Measurements from ENCODE around the gene DCLRE1A. TPM values are rescaled to one million over a fixed set of nuclear protein-coding genes. Genes with fewer than 3 reads are reported as not detected.

Gene DCLRE1A
- total RNA-seq, 4 donors from 2014 or later, result 2.4 to 4.4 (median 3.1) TPM

GRCh38 chr10:113846036-113846435, 7.8 kb downstream of the DCLRE1A start:
- no peak for TF ChIP-seq CTCF (IDR thresholded peaks at IDR 0.05; ENCODE audit: low read depth)

- TF ChIP-seq CTCF (IDR thresholded peaks at IDR 0.05; ENCODE audit: low read depth), result no peak
Observed at GRCh38 chr10:113843972-113844485, 9.9 kb downstream of the DCLRE1A start.

GRCh38 chr10:113842171-113842570, 11.7 kb downstream of the DCLRE1A start:
- no peak for TF ChIP-seq CTCF (IDR thresholded peaks at IDR 0.05; ENCODE audit: low read depth)

GRCh38 chr10:113825791-113826190, 28.1 kb downstream of the DCLRE1A start:
- TF ChIP-seq CTCF (IDR thresholded peaks at IDR 0.05; ENCODE audit: low read depth), result no peak

- no peak for TF ChIP-seq CTCF (IDR thresholded peaks at IDR 0.05; ENCODE audit: low read depth)
Observed at GRCh38 chr10:113823389-113823788, 30.5 kb downstream of the DCLRE1A start.

GRCh38 chr10:113822174-113822573, 31.7 kb downstream of the DCLRE1A start:
- TF ChIP-seq CTCF (IDR thresholded peaks at IDR 0.05; ENCODE audit: low read depth), result no peak

- no peak for TF ChIP-seq CTCF (IDR thresholded peaks at IDR 0.05; ENCODE audit: low read depth)
Observed at GRCh38 chr10:113820507-113820906, 33.4 kb downstream of the DCLRE1A start.

Measured in subcutaneous adipose tissue (tissue), 4 donors.